K562 (cell line): ENCODE measurements around the gene C16orf92. TPM values are rescaled to one million over a fixed set of nuclear protein-coding genes. Genes with fewer than 3 reads are reported as not detected.

Experiments
- ATAC-seq: fragments of 200-7000 bp; cut with Tn5 transposase; 3 replicates; pipeline ENCODE4 v1.9.1; 2020; ENCODE audit warnings: moderate library complexity
- BruUV-seq: library from RNA; stranded (reverse); fragments of 400-500 nt; replicated peaks from 2 replicates; lab custom pipeline; 2021; lab: Mats Ljungman, UMichigan
- CTCF ChIA-PET: fragments of 300-600 bp; formaldehyde crosslinking; extraction: SDS; loops from one replicate; lab custom pipeline; 2021; ENCODE audit warnings: low intra/inter-chr PET ratio; lab: Yijun Ruan, JAX
- POLR2A ChIA-PET: fragments of 300-600, 350-650 bp; sonication (Branson Sonifier 250); formaldehyde crosslinking; extraction: SDS; loops from one replicate; lab custom pipeline; 2021; ENCODE audit warnings: antibody characterized with exemption, inconsistent platforms; lab: Yijun Ruan, JAX
- DNase-seq, 4 experiments: peaks; one replicate each; pipeline versions ENCODE4 v3.0.0 to v3.0.0-alpha.2; 2011 to 2018; ENCODE audit warnings: low spot score in 3 of 4, mixed read lengths in 3 of 4; ENCODE audit errors: extremely low read depth in 1 of 4
- FAIRE-seq: peaks from 2 replicates; lab custom pipeline; 2011; peaks lifted over from hg19 to GRCh38; lab: Jason Lieb, UNC
- H2AFZ ChIP-seq: 2 replicates; pipeline ENCODE4 v1.6.0; 2011; ENCODE audit warnings: low read depth, low read length, control low read depth, inconsistent platforms
- H3K27ac ChIP-seq: fragments of 200-600 bp; 3 replicates; pipeline ENCODE4 v1.8.0; 2011; ENCODE audit warnings: low read depth, mild to moderate bottlenecking, control low read depth, inconsistent platforms, low read length, moderate library complexity, mixed read lengths; ENCODE audit errors: extremely low read depth
- H3K27me3 ChIP-seq, 2 experiments: fragments of 300-600 bp in 1 of 2; 2 replicates in 1 of 2; 3 replicates in 1 of 2; pipeline versions ENCODE4 v1.6.0 to v1.8.0; 2011; ENCODE audit warnings: inconsistent platforms in 2 of 2, low read length in 2 of 2, mild to moderate bottlenecking in 1 of 2, mixed read lengths in 1 of 2, moderate library complexity in 1 of 2; ENCODE audit not compliant: control insufficient read depth in 2 of 2, insufficient read depth in 2 of 2
- H3K36me3 ChIP-seq: fragments of 300-600 bp; 3 replicates; pipeline ENCODE4 v1.8.0; 2011; ENCODE audit warnings: mild to moderate bottlenecking, low read length, inconsistent platforms; ENCODE audit not compliant: control insufficient read depth, insufficient read depth
- H3K4me1 ChIP-seq, 2 experiments: fragments of 200-600 bp in 1 of 2; replicated peaks in 1 of 2; 2 replicates in 1 of 2; 3 replicates in 1 of 2; pipeline versions ENCODE4 v1.5.1 to v1.8.0; 2011; ENCODE audit warnings: inconsistent platforms in 2 of 2, low read length in 2 of 2, mild to moderate bottlenecking in 1 of 2, mixed read lengths in 1 of 2, moderate library complexity in 1 of 2; ENCODE audit not compliant: control insufficient read depth in 2 of 2, insufficient read depth in 2 of 2
- H3K4me2 ChIP-seq: 2 replicates; pipeline ENCODE4 v1.6.1; 2011; ENCODE audit warnings: low read length, control low read depth, inconsistent platforms, mixed read lengths; ENCODE audit not compliant: insufficient read depth
- H3K4me3 ChIP-seq: fragments of 200-600 bp; sonication (generic), shearing (Covaris generic); 2 replicates; pipeline ENCODE4 v1.5.1; 2016; ENCODE audit warnings: control low read depth, inconsistent platforms
- H3K79me2 ChIP-seq: fragments of 200-600 bp; 3 replicates; pipeline ENCODE4 v1.8.0; 2011; ENCODE audit warnings: low read length, inconsistent platforms; ENCODE audit not compliant: control insufficient read depth, insufficient read depth
- H3K9ac ChIP-seq, 2 experiments: 2 replicates each; pipeline versions ENCODE4 v1.6.0 to v1.6.1; 2011; ENCODE audit warnings: low read depth in 2 of 2, low read length in 2 of 2, control low read depth in 1 of 2, inconsistent platforms in 1 of 2, mild to moderate bottlenecking in 1 of 2, mixed read lengths in 1 of 2; ENCODE audit not compliant: insufficient read depth in 1 of 2
- H3K9me1 ChIP-seq: one replicate; pipeline ENCODE4 v1.6.0; 2011; ENCODE audit warnings: inconsistent platforms, mild to moderate bottlenecking, low read length, moderate library complexity; ENCODE audit not compliant: control insufficient read depth, insufficient read depth
- H3K9me3 ChIP-seq: replicated peaks from 2 replicates; pipeline ENCODE4 v1.5.1; 2011; ENCODE audit warnings: low read depth, low read length, inconsistent platforms; ENCODE audit not compliant: control insufficient read depth, insufficient read depth
- H4K20me1 ChIP-seq: replicated peaks from 2 replicates; pipeline ENCODE4 v1.6.1; 2011; ENCODE audit warnings: low read length, inconsistent platforms, mixed read lengths; ENCODE audit not compliant: control insufficient read depth, insufficient read depth
- CCNT2 ChIP-seq: IDR thresholded peaks from 2 replicates; pipeline ENCODE4 v1.6.1; 2011; ENCODE audit warnings: borderline replicate concordance, low read depth, mild to moderate bottlenecking, moderate library complexity, mixed read lengths, low read length; ENCODE audit not compliant: insufficient read length; ENCODE audit errors: extremely low read depth
- PKNOX1 ChIP-seq: fragments of 450-650 bp; IDR thresholded peaks from 2 replicates; pipeline ENCODE4 v1.6.1; 2016
- POLR2A ChIP-seq: fragments of 450-650 bp; conservative IDR thresholded peaks from 2 replicates; pipeline ENCODE4 v1.6.1; 2016
- SP2 ChIP-seq: IDR thresholded peaks from 2 replicates; pipeline ENCODE4 v1.6.1; 2011; ENCODE audit warnings: mild to moderate bottlenecking, low read depth, low read length, moderate library complexity; ENCODE audit not compliant: poor library complexity, severe bottlenecking; ENCODE audit errors: extremely low read depth
- ZC3H8 ChIP-seq: fragments of 450-650 bp; IDR thresholded peaks from 2 replicates; pipeline ENCODE4 v1.6.1; 2017
- ZNF76 ChIP-seq: fragments of 250-450 bp; sonication (Bioruptor Pico); IDR thresholded peaks from 2 replicates; pipeline ENCODE4 v1.4.0; 2020; ENCODE audit warnings: mild to moderate bottlenecking, moderate library complexity, borderline replicate concordance
- in situ Hi-C: fragments of 300-500 bp; cut with MboI; formaldehyde crosslinking; loops from 4 replicates; pipeline ENCODE4 v1.15.0; 2018; ENCODE audit warnings: inconsistent platforms, mixed read lengths
- intact Hi-C: fragments of 100-400 bp; cut with micrococcal nuclease; formaldehyde crosslinking; loops from 2 replicates; pipeline ENCODE4 v1.14.2; 2022
- polyA plus RNA-seq, 8 experiments: library from polyadenylated mRNA; depleted of rRNA in 4 of 8; stranded (reverse) in 5 of 8; unstranded in 3 of 8; fragments of >200 nt; fragmentation: Nextera tagmentation in 2 of 8; fragmentation: Illumina TruSeq in 1 of 8; extraction: Ambion mirVana in 2 of 8; extraction: Trizol in 1 of 8; gene quantifications; 2 replicates each; pipeline versions ENCODE4 v1.2.1 to v1.2.3, GENCODE V29; 2011 to 2014; ENCODE audit warnings: inconsistent platforms in 1 of 8, missing spikeins in 1 of 8
- total RNA-seq, 7 experiments: library from RNA; depleted of rRNA in 6 of 7; stranded (reverse); fragments of >200 nt in 6 of 7; fragmentation: Illumina TruSeq in 2 of 7; extraction: Trizol in 2 of 7; gene quantifications; 2 replicates each; pipeline versions ENCODE4 v1.2.1 to v1.2.3, GENCODE V29; 2011 to 2021; ENCODE audit warnings: low replicate concordance in 1 of 7

Gene C16orf92
- total and polyA plus RNA-seq, 9 of the 15 experiments (the other 6 are each of a cell fraction or from before 2014, with no cell fraction given): not detected

DNA sequence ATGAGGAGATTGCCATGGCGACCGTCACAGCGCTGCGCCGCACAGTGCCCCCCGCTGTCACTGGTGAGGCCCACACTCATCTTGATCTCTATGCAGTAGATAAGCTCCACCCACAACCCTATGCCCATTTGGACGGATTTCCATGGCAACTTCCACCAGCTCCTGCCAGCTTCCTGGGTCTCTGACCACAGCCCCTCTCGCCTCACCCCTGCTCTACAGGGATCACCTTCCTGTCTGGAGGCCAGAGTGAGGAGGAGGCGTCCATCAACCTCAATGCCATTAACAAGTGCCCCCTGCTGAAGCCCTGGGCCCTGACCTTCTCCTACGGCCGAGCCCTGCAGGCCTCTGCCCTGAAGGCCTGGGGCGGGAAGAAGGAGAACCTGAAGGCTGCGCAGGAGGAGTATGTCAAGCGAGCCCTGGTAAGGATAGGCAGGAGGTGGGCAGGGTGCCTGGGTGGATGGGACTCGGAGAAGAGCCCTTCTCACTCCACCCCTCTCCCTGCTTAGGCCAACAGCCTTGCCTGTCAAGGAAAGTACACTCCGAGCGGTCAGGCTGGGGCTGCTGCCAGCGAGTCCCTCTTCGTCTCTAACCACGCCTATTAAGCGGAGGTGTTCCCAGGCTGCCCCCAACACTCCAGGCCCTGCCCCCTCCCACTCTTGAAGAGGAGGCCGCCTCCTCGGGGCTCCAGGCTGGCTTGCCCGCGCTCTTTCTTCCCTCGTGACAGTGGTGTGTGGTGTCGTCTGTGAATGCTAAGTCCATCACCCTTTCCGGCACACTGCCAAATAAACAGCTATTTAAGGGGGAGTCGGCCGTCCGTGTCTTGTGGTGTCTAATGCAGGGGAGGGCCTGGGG, 46.8 kb downstream of the C16orf92 start (continued):
- TF ChIP-seq ZNF76 (CRISPR knock-in tag): no peak
- peak; percentile 6; the same call in 1 of the 2 replicates for TF ChIP-seq PKNOX1
- TF ChIP-seq, all 486 proteins: peak for 11

GRCh38 chr16:30070490-30070889, 47.5 kb downstream of the C16orf92 start:
- in situ Hi-C loops (no loop called here), intact Hi-C loops (no loop called here)
- peaks cover 17% of the 10 kb centered on the region for H3K9me1 ChIP-seq
- ChIA-PET CTCF (no interaction called here), POLR2A (interaction anchor here (1.9 kb wide), 1 partner anchor 21 kb away, joined by 9 read pairs; the partner anchor contains the start of gene TBX6)
- no peak for DNase-seq
- TF ChIP-seq ZC3H8: no peak
- TF ChIP-seq CCNT2: peak; percentile 9
- no peak for TF ChIP-seq SP2
- TF ChIP-seq POLR2A: 0 out of 2 replicates have a peak, but pooled peaks have one; percentile 18
- peaks cover 51% of the 10 kb centered on the region for H4K20me1 ChIP-seq
- H3K79me2 ChIP-seq: peaks cover 58% of the 10 kb centered on the region
- H2AFZ ChIP-seq: no peak overlapping the region
- peaks cover 64% of the 10 kb centered on the region for H3K36me3 ChIP-seq
- no peak for FAIRE-seq
- BruUV-seq: no TSS peak
- peak overlapping the region; percentile 32; the same call in 1 of the 2 replicates for H3K4me3 ChIP-seq
- H3K4me1 ChIP-seq: peaks cover 42 to 49% of the 10 kb centered on the region in 2 experiments
- no peaks in the 10 kb centered on the region for H3K27me3 ChIP-seq
- peak overlapping the region; percentile 79; the same call in 1 of the 2 replicates for H3K4me2 ChIP-seq
- peak overlapping the region; percentile 42; the same call in 2 of the 3 replicates for H3K27ac ChIP-seq
- no peaks in the 10 kb centered on the region for H3K9me3 ChIP-seq
- peak overlapping the region; percentile 86 to 93; a peak in 2 of 4 replicates for H3K9ac ChIP-seq
- ATAC-seq: no peak

Other genes with a start within 250 kb of the C16orf92 start
Only the 7 nearest of the 27 such genes appear.
- gene TAOK2, start 49.3 kb upstream of the C16orf92 start, total RNA-seq (2014; rRNA removed): 29.3 and 33.3 TPM in 2 replicates
- gene TAOK2, start 49.3 kb upstream of the C16orf92 start, total RNA-seq (2014; rRNA removed; fragmentation: Illumina TruSeq; extraction: Trizol): 7.1 and 8.5 TPM in 2 replicates
- 20.1 and 21.7 TPM in 2 replicates for gene TAOK2, start 49.3 kb upstream of the C16orf92 start, total RNA-seq (2015; rRNA removed; fragmentation: Illumina TruSeq; extraction: Trizol)
- gene TAOK2, start 49.3 kb upstream of the C16orf92 start, total RNA-seq (2021): 34.0 and 41.8 TPM in 2 replicates
- gene TAOK2, start 49.3 kb upstream of the C16orf92 start, polyA plus RNA-seq (2011; rRNA removed): 13.7 and 19.6 TPM in 2 replicates
- 11.6 and 16.5 TPM in 2 replicates for gene TAOK2, start 49.3 kb upstream of the C16orf92 start, polyA plus RNA-seq (2014; fragmentation: Illumina TruSeq; extraction: Trizol)
- gene TAOK2, start 49.3 kb upstream of the C16orf92 start, polyA plus RNA-seq (2014; fragmentation: Nextera tagmentation; extraction: Ambion mirVana): under 1 TPM; 0.10 to 0.11 TPM
- 22.6 and 27.7 TPM in 2 replicates for gene TAOK2, start 49.3 kb upstream of the C16orf92 start, polyA plus RNA-seq (2014; rRNA removed)
- gene HIRIP3, start 27.6 kb upstream of the C16orf92 start, total RNA-seq (2014; rRNA removed): 34.6 and 38.2 TPM in 2 replicates
- gene HIRIP3, start 27.6 kb upstream of the C16orf92 start, total RNA-seq (2014; rRNA removed; fragmentation: Illumina TruSeq; extraction: Trizol): 6.7 and 8.6 TPM in 2 replicates
- 16.9 and 18.2 TPM in 2 replicates for gene HIRIP3, start 27.6 kb upstream of the C16orf92 start, total RNA-seq (2015; rRNA removed; fragmentation: Illumina TruSeq; extraction: Trizol)
- gene HIRIP3, start 27.6 kb upstream of the C16orf92 start, total RNA-seq (2021): 27.5 and 28.2 TPM in 2 replicates
- 10.6 and 13.3 TPM in 2 replicates for gene HIRIP3, start 27.6 kb upstream of the C16orf92 start, polyA plus RNA-seq (2011; rRNA removed)
- 25.1 and 28.8 TPM in 2 replicates for gene HIRIP3, start 27.6 kb upstream of the C16orf92 start, polyA plus RNA-seq (2014; fragmentation: Illumina TruSeq; extraction: Trizol)
- 1 to 10 TPM; 3.3 to 5.6 TPM for gene HIRIP3, start 27.6 kb upstream of the C16orf92 start, polyA plus RNA-seq (2014; fragmentation: Nextera tagmentation; extraction: Ambion mirVana)
- 27.3 and 38.0 TPM in 2 replicates for gene HIRIP3, start 27.6 kb upstream of the C16orf92 start, polyA plus RNA-seq (2014; rRNA removed)
- gene INO80E, start 27.0 kb upstream of the C16orf92 start, total RNA-seq (2014; rRNA removed): 75.3 and 77.4 TPM in 2 replicates
- 28.5 and 30.9 TPM in 2 replicates for gene INO80E, start 27.0 kb upstream of the C16orf92 start, total RNA-seq (2014; rRNA removed; fragmentation: Illumina TruSeq; extraction: Trizol)
- 49.3 and 51.7 TPM in 2 replicates for gene INO80E, start 27.0 kb upstream of the C16orf92 start, total RNA-seq (2015; rRNA removed; fragmentation: Illumina TruSeq; extraction: Trizol)
- 73.3 and 88.6 TPM in 2 replicates for gene INO80E, start 27.0 kb upstream of the C16orf92 start, total RNA-seq (2021)
- 22.8 and 23.4 TPM in 2 replicates for gene INO80E, start 27.0 kb upstream of the C16orf92 start, polyA plus RNA-seq (2011; rRNA removed)
- gene INO80E, start 27.0 kb upstream of the C16orf92 start, polyA plus RNA-seq (2014; fragmentation: Illumina TruSeq; extraction: Trizol): 102 and 107 TPM in 2 replicates
- gene INO80E, start 27.0 kb upstream of the C16orf92 start, polyA plus RNA-seq (2014; fragmentation: Nextera tagmentation; extraction: Ambion mirVana): under 1 TPM; 0.31 to 0.56 TPM
- gene INO80E, start 27.0 kb upstream of the C16orf92 start, polyA plus RNA-seq (2014; rRNA removed): 71.2 and 75.1 TPM in 2 replicates
- not detected in 2 replicates for gene DOC2A, start 12.2 kb upstream of the C16orf92 start, total RNA-seq (2014; rRNA removed)
- gene DOC2A, start 12.2 kb upstream of the C16orf92 start, total RNA-seq (2014; rRNA removed; fragmentation: Illumina TruSeq; extraction: Trizol): 0.07 and 0.22 TPM in 2 replicates
- 0.11 and 0.29 TPM in 2 replicates for gene DOC2A, start 12.2 kb upstream of the C16orf92 start, total RNA-seq (2015; rRNA removed; fragmentation: Illumina TruSeq; extraction: Trizol)
- gene DOC2A, start 12.2 kb upstream of the C16orf92 start, total RNA-seq (2021): 0.38 and 0.47 TPM in 2 replicates
- 0.31 and 0.79 TPM in 2 replicates for gene DOC2A, start 12.2 kb upstream of the C16orf92 start, polyA plus RNA-seq (2011; rRNA removed)
- 0.21 and 0.27 TPM in 2 replicates for gene DOC2A, start 12.2 kb upstream of the C16orf92 start, polyA plus RNA-seq (2014; fragmentation: Illumina TruSeq; extraction: Trizol)
- under 1 TPM; 0.03 to 0.23 TPM for gene DOC2A, start 12.2 kb upstream of the C16orf92 start, polyA plus RNA-seq (2014; fragmentation: Nextera tagmentation; extraction: Ambion mirVana)
- 0.36 and 2.6 TPM in 2 replicates for gene DOC2A, start 12.2 kb upstream of the C16orf92 start, polyA plus RNA-seq (2014; rRNA removed)
- gene TLCD3B, start 8.1 kb downstream of the C16orf92 start, total RNA-seq (2014; rRNA removed): 0.08 and 0.23 TPM in 2 replicates
- not detected in 2 replicates for gene TLCD3B, start 8.1 kb downstream of the C16orf92 start, total RNA-seq (2014; rRNA removed; fragmentation: Illumina TruSeq; extraction: Trizol)
- gene TLCD3B, start 8.1 kb downstream of the C16orf92 start, total RNA-seq (2015; rRNA removed; fragmentation: Illumina TruSeq; extraction: Trizol): 0.19 TPM in 1 of 2 replicates, not detected in the other
- gene TLCD3B, start 8.1 kb downstream of the C16orf92 start, total RNA-seq (2021): 0.20 and 0.22 TPM in 2 replicates
- gene TLCD3B, start 8.1 kb downstream of the C16orf92 start, polyA plus RNA-seq (2011; rRNA removed): 0.10 and 0.84 TPM in 2 replicates
- gene TLCD3B, start 8.1 kb downstream of the C16orf92 start, polyA plus RNA-seq (2014; fragmentation: Illumina TruSeq; extraction: Trizol): 0.47 and 0.52 TPM in 2 replicates
- gene TLCD3B, start 8.1 kb downstream of the C16orf92 start, polyA plus RNA-seq (2014; fragmentation: Nextera tagmentation; extraction: Ambion mirVana): not detected
- gene TLCD3B, start 8.1 kb downstream of the C16orf92 start, polyA plus RNA-seq (2014; rRNA removed): 0.24 and 0.43 TPM in 2 replicates
- gene ALDOA, start 42.6 kb downstream of the C16orf92 start, total RNA-seq (2014; rRNA removed): 1,524 and 2,127 TPM in 2 replicates
- gene ALDOA, start 42.6 kb downstream of the C16orf92 start, total RNA-seq (2014; rRNA removed; fragmentation: Illumina TruSeq; extraction: Trizol): 349 and 485 TPM in 2 replicates
- gene ALDOA, start 42.6 kb downstream of the C16orf92 start, total RNA-seq (2015; rRNA removed; fragmentation: Illumina TruSeq; extraction: Trizol): 1,293 TPM in 2 replicates
- 2,182 and 2,224 TPM in 2 replicates for gene ALDOA, start 42.6 kb downstream of the C16orf92 start, total RNA-seq (2021)
- 1,608 and 2,690 TPM in 2 replicates for gene ALDOA, start 42.6 kb downstream of the C16orf92 start, polyA plus RNA-seq (2011; rRNA removed)
- gene ALDOA, start 42.6 kb downstream of the C16orf92 start, polyA plus RNA-seq (2014; fragmentation: Illumina TruSeq; extraction: Trizol): 1,472 and 2,010 TPM in 2 replicates
- gene ALDOA, start 42.6 kb downstream of the C16orf92 start, polyA plus RNA-seq (2014; fragmentation: Nextera tagmentation; extraction: Ambion mirVana): 100 to 1,000 TPM; 311 to 650 TPM
- 1,079 and 1,272 TPM in 2 replicates for gene ALDOA, start 42.6 kb downstream of the C16orf92 start, polyA plus RNA-seq (2014; rRNA removed)
- 131 and 171 TPM in 2 replicates for gene PPP4C, start 52.8 kb downstream of the C16orf92 start, total RNA-seq (2014; rRNA removed)
- 38.9 and 59.9 TPM in 2 replicates for gene PPP4C, start 52.8 kb downstream of the C16orf92 start, total RNA-seq (2014; rRNA removed; fragmentation: Illumina TruSeq; extraction: Trizol)
- gene PPP4C, start 52.8 kb downstream of the C16orf92 start, total RNA-seq (2015; rRNA removed; fragmentation: Illumina TruSeq; extraction: Trizol): 107 and 115 TPM in 2 replicates
- 158 TPM in 2 replicates for gene PPP4C, start 52.8 kb downstream of the C16orf92 start, total RNA-seq (2021)
- 153 and 187 TPM in 2 replicates for gene PPP4C, start 52.8 kb downstream of the C16orf92 start, polyA plus RNA-seq (2011; rRNA removed)
- gene PPP4C, start 52.8 kb downstream of the C16orf92 start, polyA plus RNA-seq (2014; fragmentation: Illumina TruSeq; extraction: Trizol): 138 and 157 TPM in 2 replicates
- gene PPP4C, start 52.8 kb downstream of the C16orf92 start, polyA plus RNA-seq (2014; fragmentation: Nextera tagmentation; extraction: Ambion mirVana): 10 to 100 TPM in 1 of 2 experiments, 1 to 10 TPM in 1; 3.5 to 10.7 TPM
- gene PPP4C, start 52.8 kb downstream of the C16orf92 start, polyA plus RNA-seq (2014; rRNA removed): 183 TPM in 2 replicates